OCI-M2 (cell line): ENCODE data around the gene LONRF3.

ENCODE experiments used
- DNase-seq: peaks from one replicate; lab custom pipeline; 2025; ENCODE audit not compliant: unreplicated experiment; lab: John Stamatoyannopoulos, UW

LONRF3 gene

DNA sequence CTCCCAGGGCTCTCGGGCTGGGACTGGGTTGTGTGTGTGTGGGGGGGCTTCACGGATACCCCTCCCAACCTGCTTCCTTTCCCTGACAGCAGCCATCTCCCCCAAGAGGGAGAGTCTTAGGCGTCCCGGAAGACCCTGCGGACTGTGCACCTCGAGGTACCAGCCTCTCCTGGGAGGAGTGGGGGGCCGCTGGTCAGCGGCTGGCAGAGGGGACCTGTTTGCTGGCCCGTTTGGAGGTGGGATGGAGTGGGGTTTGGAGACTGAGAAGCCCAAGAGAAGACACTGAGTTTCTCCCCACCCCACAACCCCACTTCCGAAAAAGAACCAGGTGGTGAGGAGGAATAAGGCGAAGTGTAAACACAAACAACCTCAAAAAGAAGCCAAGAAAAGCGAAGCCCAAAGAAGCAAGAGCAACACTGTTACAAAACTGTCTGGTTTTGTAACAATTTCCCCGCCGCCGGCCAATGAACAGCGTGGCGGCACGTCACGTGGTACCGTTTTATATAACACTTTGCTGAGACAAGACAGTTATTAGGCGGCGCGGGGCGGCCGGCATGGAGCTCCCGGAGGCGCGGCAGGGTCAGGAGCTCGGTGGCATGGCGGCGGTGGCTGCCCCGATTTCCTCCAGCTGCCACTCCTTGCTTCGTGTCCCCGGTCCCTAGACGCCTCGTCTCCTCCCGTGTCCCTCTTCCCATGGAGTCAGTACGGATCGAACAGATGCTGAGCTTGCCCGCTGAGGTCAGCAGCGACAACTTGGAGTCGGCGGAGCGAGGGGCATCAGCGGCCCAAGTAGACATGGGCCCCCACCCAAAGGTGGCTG lies at the start of gene LONRF3:
LONRF3 (plus strand) TSS at position 531 of the 820 bp plus-strand sequence; CDS start at position 694, 163 bp downstream.
- DNase-seq, result no peak

DNA sequence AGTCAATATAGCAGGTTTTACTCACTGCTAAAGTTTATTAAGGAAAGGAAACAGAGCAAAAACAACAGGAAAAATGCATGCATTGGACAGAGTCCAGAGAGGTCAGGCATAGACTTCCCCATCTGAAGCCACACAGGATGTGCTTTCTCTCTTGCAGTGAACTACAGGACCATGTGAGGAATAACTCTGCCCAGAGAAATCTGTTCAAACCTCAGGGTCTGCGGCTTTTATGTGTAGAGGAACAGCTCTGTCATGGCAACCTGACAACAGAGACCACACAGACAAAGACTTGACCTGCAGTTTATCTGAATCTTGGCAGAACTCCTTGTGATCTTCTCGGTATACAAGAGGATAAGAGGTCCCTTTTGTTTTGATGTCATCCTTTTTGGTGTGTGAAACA lies 46.3 kb upstream of the LONRF3 start:
- no peak for DNase-seq

DNA sequence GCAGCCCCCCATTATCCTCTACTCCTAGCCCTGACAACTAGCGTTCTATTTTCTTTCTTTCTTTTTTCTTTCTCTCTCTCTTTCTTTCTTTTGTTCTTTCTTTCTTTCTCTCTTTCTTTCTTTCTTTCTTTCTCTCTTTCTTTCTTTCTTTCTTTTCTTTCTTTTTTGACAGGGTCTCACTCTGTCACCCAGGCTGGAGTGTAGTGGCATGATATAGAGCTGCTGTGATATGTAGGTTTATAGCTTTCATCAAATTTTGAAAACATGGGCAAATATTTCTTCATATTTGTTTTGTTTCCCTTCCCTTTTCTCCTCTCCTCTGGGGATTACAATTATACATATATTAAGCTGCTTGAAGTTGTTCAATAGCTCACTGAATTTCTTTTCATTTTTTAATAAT lies 39.1 kb upstream of the LONRF3 start:
- no peak for DNase-seq

DNA sequence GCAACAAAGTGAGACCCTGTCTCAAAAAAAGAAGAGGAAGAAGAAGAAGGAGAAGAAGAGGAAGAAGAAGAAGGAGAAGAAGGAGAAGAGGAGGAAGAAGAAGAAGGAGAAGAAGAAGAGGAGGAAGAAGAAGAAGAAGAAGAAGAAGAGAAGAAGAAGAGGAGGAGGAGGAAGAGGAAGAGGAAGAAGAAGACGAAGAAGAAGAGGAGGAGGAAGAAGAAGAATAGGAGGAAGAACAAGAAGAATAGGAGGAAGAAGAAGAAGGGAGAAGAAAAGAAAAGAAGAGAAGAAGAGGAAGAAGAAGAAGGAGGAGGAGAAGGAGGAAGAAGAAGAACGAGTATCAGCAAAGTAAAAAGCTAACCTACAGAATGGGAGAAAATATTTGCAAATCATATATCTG lies 33.3 kb upstream of the LONRF3 start:
- DNase-seq, result no peak

DNA sequence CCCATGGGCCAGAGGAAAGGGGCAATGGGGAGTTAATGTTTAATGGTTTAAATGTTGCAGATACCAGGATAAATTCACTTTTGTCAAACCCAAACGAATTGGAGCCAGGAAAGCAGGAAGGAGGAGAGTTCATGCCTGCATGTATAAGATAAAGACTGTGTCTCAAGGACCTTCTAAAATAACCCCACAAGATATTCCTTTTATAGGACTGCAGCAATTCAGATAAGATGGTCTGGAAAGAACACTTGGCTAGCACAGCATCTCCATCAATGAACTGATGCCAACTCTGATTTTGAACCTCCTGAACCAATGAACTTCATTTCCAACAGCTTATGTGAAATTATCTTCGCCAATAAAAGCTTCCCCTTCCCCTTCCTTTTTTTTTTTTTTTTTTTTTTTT lies 31.3 kb upstream of the LONRF3 start:
- DNase-seq, result peak; percentile 1

DNA sequence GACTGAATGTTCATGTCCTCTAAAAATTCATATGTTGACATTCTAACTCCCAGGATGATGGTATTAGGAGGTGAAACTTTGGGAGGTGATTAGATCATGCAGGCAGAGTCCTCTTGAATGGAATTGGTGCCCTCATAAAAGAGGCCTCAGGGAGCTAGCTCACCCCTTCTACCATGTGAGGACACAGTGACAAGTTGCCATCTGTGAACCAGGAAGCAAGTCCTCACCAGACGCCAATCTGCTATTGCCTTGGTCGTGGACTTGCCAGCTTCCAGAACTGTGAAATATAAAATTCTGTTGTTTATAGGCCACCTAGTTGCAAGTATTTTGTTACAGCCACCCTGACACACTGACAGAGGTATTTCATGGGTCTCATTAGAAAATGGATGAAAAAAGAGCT lies 28.5 kb upstream of the LONRF3 start:
- DNase-seq, result no peak

DNA sequence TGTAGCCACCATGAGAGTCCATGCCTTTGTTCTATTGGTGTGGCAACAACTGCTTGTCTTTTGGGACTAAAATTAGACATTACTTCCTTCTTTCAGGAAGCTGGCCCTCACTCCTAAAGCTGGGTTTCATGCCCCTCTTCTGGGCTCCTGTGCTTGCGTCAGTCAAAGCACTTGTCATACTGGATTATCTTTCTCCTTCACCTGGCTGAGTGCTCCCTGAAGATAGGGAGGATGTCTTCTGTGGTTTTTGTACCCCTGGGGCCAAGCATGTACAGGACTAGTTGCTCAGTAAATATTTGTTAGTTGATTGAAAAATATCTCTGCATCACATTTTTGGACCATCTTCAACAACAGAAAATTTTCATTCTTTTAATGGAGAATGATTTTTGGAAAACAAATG lies 26.1 kb upstream of the LONRF3 start:
- no peak for DNase-seq

DNA sequence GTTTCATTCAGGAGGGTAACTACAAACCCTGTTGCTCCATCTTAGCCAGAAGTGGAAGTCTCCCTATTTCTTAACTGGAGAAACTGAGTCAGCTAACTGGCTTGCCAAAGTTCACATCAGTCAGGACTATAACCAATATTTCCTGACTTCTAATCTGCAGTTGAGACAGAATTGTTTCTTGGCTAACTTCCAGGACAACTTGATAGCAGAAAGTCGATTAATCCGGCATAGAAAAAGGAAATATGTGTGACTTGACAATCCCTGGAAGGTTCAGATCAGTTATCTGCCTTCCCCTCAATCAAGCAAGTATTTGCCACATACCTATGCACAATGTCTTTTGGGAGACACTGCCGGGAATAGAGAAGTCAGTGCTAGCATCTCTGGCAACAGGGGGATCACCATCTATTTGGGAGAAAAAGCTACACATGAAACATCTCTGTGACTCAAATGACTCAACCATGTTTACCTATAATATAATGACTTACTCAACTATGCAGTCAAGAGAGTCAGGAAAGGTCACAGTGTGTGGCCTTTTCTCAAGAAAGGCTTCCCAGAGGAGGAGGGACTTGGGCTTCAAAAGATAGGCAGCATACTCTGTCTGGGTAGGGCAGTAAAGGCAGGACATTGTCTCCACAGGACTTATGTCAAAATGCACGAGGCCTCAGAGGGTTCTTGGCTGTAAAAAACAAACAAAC lies 12.4 kb upstream of the LONRF3 start:
- DNase-seq, result no peak

DNA sequence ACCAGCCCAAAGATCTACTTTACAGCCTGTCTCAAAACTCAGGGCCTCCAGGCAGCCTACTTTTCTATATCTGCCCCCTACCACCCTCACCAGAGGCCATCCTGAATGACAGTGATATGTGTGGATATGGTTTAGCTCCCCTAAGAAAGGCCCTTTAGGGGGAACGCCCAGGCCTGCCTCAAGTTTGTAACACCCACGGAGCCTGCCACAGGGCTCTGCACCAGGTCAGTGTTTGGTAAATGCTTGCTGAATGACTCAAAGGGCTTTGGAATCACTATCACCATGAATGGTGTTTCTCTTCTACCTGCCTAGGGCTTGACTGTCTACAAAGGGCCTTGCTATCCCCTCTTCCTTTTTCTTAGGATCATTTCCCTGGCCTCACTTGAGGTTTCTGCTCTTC lies 11.3 kb upstream of the LONRF3 start:
- no peak for DNase-seq

DNA sequence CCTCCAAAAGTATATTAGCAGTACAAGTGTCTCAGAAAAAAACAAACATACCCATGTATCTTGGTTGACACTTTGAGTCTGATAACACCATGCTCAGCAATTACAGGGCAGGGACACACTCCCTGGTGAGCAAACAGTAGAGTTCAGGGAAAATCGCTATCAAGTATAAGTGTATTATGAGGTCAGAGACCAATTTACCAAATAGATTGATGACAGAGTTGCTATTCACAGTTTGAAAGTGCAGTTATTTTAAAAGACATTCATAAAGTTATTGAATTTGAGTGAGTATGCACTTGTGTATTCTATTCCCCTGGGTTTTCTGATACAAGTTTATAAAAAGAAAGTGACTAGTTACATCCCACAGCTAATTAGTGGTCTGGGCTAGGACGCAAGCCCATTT lies 10.2 kb upstream of the LONRF3 start:
- DNase-seq, result no peak

DNA sequence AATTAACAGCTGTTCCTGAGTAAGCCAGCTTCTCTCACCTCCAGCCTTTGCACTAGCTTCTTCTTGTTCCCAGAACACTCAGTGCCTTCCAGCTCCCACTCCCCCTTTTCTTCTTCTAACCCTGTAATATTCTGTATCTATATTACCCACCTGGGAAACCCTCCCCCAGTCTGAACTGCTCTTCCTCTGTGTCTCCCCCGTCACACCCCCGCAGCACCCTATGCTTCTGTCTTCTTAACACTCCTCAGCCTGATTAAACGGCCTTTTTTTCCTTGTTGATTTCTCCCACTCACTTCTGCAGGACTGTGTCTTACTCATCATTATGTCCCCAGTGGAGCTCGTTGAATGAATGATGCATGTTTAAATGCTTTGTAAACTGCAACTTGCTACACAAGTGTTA lies 9.0 kb upstream of the LONRF3 start:
- DNase-seq, result no peak

DNA sequence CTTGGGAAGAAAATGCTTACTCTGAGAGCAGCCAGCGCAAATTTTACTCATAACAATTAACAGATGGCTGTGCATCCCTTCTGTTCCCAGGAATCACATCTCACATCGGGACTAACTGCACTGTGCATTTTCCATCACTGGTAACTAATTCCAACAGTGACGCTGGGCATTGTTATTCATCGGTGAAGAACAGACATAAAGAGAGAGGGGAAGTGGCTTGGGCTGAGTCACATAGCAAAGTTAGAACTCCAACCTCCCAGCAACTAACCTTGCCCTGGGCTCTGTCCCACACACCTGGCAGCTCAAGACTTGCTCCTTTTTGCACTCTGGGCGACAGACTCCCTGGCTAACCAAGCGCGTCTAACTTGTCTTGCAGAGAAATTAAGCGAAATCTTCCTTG lies 6.4 kb upstream of the LONRF3 start:
- no peak for DNase-seq

DNA sequence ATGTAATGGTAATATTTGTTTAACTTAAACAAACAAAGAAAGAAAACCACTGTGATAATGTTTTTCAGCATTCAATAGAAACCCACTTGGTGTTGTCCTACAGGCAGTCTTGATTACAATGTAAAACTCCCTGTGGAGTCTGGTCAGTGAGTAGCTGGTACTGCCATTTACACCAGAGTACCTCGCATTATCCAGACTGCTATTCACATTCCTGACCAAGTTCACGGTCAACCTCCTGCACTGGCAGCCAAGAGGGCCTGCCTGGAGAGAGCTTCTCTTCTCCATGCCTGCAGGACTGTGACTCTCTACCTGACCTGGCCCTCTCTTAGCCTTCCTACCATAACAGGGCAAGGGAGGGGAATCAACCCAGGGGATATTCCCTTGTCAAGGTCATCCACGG lies 2.9 kb upstream of the LONRF3 start:
- DNase-seq, result no peak

DNA sequence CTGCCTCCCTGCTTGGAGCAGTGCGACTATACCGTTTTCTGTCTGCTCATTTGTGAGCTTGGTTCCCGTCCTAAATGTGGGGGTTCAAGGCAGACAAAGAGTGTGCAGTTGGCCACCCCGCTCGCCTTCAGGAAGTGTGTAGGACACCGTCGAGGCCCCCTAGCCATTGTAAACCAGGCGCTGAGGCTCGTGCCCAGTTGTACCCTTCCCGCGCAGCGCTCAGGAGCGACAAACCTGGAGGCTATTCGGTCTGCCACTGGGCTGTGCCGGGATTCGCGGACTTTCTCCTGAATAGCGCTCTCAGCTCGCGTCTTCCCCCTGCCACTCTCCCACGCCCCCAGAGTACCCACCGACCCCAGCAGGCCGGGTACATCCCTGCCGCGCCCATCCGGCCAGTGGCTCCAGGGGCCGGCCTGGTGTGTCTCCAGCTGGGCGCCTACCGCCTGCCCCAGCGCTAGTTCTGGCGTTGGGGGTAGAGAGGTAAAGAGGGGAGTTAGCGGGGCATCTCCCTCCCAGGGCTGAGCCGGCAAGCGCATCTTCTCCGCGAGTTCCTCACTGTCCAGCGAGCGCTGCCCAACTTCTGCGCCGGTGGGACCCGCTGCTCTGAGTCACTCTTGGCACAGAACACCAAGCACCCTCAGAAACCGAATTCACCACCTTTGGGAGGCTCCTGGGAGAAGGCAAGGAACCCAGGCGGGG lies 880 bp upstream of the LONRF3 start:
- DNase-seq, result no peak

DNA sequence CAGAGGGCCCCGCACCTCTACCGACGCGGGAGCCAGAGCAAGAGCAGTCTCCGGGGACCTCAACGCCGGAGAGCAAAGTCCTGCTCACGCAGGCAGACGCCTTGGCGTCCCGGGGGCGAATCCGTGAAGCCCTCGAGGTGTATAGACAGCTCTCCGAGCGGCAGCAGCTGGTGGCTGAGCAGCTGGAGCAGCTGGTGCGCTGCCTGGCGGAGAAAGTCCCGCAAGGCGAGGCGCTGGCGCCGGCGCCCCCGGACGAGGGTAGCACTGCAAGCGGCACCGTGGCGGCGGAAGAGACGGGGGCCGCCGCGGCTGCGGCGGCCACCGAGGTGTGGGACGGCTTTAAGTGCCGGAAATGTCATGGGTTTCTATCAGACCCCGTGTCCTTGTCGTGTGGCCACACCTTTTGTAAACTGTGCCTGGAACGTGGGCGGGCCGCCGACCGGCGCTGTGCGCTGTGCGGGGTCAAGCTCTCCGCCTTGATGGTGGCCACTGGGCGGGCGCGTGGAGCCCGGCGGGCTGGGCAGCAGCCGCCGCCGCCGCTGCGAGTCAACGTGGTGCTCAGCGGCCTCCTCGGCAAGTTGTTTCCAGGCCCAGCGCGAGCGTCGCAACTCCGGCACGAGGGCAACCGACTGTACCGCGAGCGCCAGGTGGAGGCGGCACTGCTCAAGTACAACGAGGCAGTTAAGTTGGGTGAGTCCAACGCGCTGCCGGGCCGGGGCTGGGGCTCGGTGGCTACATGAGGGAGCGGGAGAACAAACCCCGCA lies 672 bp downstream of the LONRF3 start:
- DNase-seq, result no peak

DNA sequence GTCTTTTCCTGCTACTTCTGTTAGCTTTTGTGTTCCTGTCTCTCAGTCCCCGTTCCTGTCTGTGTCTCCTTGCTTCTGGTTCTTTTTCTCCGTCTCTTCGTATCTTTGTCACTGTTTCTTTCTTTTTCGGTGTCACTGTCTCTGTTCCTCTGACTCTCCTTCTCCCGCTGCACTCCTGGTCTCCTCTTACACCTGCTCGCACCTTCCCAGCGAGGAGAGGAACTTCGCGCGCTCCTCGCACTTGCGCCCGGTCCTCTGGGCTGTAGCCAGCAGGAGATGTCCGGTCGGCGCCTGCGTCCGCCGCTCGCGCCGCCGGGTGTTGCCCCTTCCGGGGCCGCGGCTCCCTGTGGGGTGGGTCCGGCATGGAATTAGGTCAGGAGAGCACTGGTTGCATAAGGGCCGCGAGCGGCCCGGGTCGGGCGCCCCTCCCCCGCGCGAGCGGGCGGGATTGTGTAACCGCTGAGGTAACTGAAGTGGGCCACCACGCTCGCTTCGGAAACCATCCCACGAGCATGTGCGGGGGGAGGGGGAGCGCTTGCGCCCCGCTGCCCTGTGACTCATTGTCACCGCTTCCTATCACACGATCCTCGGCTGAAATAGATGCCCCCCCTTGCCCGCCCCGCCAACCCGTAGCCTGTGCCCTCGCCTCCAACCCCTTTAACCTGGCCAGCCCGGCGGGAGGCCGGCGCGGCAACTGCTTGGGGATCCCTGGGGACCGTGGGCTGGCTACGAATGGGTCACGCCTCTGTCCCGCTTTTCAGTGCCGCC lies 1.6 kb downstream of the LONRF3 start:
- no peak for DNase-seq

DNA sequence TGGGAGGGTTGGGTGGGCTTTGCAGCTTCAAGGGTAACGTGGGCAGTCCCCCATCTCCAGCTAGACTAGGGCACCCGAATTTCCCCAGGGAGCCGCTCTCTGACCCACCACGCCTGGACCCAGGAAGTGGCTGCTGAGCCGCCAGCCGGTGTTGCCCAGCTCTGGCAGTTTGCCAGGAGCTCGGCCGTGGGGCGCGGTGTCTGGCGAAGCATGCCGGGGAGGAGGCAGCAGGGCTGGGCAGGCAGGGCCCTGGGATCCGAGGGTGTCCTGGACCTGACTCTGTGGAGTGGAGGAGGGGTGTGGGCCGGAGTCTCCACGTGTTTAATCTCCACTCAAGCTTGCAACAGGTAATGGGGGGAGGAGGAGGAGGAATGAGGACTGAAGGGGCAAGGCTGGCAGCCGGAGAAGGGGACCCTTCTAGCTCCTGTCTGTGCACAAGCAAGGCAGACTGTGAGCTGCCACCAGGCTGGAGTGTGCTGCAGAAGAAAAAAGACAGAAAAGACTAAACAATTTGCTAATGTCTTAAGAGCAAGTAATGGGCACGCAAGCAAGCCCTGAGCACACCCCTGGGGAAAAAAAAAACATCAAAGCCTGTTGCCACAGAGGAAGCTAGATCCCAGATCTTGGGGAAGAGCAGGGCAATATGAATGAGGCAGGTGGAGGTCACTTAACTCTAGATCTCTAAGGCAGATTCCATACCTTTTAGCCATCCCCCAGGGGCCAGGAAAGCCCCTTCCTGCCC lies 2.4 kb downstream of the LONRF3 start:
- no peak for DNase-seq

DNA sequence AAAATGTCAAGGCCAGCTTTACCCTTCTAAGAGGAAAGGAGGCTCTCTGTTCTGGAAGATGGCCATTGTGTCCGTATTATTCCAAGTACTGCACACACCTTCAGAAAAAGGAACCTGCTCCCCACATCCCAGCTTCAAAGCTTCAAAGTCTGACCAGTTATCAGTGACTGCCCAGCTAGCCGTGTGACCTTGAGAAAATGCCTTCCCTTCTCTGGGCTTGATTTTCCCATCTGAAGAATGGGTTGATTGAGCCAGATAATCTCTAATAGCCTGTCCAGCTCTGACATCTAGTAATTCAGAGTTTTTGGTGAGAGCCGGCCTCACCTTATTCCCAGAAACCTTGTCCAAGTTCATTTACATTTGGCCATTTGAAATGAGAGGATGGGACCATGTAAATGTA lies 3.0 kb downstream of the LONRF3 start:
- no peak for DNase-seq

DNA sequence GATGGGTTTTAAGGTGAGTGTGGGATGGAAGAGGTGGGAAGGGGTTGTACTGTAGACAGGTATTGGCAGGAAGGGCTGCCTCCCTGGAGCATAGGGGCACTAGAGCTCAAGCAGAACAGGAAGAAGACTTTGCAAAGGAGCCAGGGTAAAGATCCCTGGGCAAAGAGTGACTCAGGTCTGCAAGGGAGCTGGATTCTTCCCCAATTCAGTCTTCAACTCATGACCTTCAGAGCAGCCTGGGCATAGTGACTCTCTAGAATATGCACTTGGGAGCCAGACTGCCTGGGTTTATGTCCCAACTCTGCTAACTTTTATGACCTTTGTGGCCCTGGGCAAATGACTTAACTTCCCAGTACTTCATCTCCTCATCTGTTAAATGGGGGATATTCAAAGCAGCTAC lies 4.0 kb downstream of the LONRF3 start:
- DNase-seq, result no peak

DNA sequence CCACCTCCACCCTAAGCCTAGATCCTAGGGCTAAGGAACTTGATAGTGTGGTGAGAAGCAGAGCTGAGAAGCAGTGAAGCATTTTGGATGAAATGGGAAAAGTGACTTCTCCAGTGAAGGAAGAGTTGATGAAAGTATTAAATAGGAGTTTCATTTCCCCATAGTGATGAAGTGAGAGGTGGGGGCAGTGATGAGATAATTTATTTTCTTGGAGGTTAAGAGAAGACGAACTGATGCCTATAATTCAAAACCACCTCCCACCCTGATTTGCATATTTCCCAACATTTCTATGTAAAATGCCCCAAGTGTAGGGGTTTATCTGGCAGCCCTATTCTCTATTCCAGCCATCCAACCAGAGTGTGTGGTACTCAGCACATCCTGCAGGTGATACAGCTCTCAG lies 6.3 kb downstream of the LONRF3 start:
- no peak for DNase-seq
